A204.1 (cell line): Measurements from ENCODE around the gene PC.
"Not testable (repeated sequence)": the region's sequence is repeated elsewhere in the genome, so short reads cannot be mapped to it uniquely, and the experiment has no call there.

Experiments used
- FAIRE-seq: peaks from 2 replicates; lab custom pipeline; 2012; peaks lifted over from hg19 to GRCh38; lab: Jason Lieb, UNC

The PC gene

GRCh38 chr11:66841861-66842260 lies 116.3 kb downstream of the PC start:
- FAIRE-seq, result no peak

GRCh38 chr11:66840317-66841091 lies 117.7 kb downstream of the PC start:
- no peak for FAIRE-seq

GRCh38 chr11:66835768-66836405 lies 122.3 kb downstream of the PC start:
- FAIRE-seq, result no peak

GRCh38 chr11:66834943-66835342 lies 123.2 kb downstream of the PC start:
- no peak for FAIRE-seq

GRCh38 chr11:66834539-66834845 lies 123.7 kb downstream of the PC start:
- FAIRE-seq, result no peak

GRCh38 chr11:66824573-66824972 lies 133.6 kb downstream of the PC start:
- FAIRE-seq, result not testable (repeated sequence)

GRCh38 chr11:66823700-66824099 lies 134.5 kb downstream of the PC start:
- FAIRE-seq, result no peak

- no peak for FAIRE-seq
These were observed 137.3 kb downstream of the PC start for GRCh38 chr11:66820901-66821300.

- no peak for FAIRE-seq
These were observed 137.8 kb downstream of the PC start for GRCh38 chr11:66820381-66820780.

- FAIRE-seq, result no peak
These were observed 139.8 kb downstream of the PC start for GRCh38 chr11:66818231-66818955.

- FAIRE-seq, result no peak
These were observed 142.5 kb downstream of the PC start for GRCh38 chr11:66815646-66816045.

- no peak for FAIRE-seq
These were observed 143.5 kb downstream of the PC start for GRCh38 chr11:66814678-66815077.

- FAIRE-seq, result no peak
These were observed 147.5 kb downstream of the PC start for GRCh38 chr11:66810576-66811185.

GRCh38 chr11:66809592-66809991 lies 148.6 kb downstream of the PC start:
- no peak for FAIRE-seq

GRCh38 chr11:66800720-66801428 lies 157.3 kb downstream of the PC start:
- no peak for FAIRE-seq

GRCh38 chr11:66799815-66800214 lies 158.4 kb downstream of the PC start:
- FAIRE-seq, result not testable (repeated sequence)
